AG08396 (cell line): Measurements from ENCODE around the gene TM4SF20.

Source experiments
- DNase-seq: peaks from one replicate; pipeline ENCODE4 v3.0.0; 2012; ENCODE audit warnings: low spot score, mixed read lengths

The TM4SF20 gene, protein sequence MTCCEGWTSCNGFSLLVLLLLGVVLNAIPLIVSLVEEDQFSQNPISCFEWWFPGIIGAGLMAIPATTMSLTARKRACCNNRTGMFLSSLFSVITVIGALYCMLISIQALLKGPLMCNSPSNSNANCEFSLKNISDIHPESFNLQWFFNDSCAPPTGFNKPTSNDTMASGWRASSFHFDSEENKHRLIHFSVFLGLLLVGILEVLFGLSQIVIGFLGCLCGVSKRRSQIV

DNA sequence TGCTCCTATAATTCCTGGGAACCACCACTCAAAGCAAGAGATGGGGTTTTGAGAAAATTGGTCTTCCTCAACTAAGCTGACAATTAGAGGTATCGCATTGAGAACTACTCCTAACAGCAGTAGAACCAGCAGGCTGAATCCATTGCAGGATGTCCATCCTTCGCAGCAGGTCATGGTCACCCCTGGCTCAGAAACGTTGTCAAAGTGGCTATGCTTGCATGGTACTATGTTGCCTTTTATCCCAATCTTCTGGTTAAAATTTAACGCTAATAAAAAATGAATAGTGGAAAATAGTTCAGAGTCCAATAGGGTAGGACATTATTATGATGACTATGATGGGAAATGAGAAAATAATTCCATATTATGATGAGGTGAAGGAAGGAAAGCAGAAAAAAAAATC lies at the start of gene TM4SF20:
TSS of gene TM4SF20 (minus strand) at position 212 of the 400 bp plus-strand sequence. CDS start at position 174, 38 bp downstream.
- DNase-seq = no peak

DNA sequence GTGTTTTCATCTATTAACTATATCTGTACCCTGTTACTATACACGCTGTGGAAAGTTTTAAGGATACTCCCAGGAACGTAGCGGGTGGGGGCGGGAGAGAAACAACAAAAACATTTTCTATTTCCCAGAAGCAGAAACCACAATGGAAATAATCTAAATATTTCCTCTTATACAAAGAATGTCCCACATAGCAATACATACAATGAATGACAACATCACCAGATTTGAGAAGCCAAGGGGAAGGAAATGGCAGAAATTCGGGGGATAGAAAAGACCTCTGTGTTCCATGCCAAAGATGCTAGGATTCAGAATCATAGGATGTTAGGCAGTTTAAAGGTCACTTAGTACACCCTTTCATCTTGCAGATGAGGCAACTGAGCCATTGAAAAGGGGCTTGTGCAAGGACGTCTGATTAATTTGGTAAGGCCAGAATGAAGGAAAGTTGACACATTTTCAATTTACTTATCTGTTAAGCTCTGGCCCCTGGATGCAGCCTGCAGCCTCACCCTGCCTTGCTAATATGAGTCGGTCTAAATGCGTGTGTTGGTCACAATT lies 49.7 kb upstream of the TM4SF20 start:
- no peak for DNase-seq

DNA sequence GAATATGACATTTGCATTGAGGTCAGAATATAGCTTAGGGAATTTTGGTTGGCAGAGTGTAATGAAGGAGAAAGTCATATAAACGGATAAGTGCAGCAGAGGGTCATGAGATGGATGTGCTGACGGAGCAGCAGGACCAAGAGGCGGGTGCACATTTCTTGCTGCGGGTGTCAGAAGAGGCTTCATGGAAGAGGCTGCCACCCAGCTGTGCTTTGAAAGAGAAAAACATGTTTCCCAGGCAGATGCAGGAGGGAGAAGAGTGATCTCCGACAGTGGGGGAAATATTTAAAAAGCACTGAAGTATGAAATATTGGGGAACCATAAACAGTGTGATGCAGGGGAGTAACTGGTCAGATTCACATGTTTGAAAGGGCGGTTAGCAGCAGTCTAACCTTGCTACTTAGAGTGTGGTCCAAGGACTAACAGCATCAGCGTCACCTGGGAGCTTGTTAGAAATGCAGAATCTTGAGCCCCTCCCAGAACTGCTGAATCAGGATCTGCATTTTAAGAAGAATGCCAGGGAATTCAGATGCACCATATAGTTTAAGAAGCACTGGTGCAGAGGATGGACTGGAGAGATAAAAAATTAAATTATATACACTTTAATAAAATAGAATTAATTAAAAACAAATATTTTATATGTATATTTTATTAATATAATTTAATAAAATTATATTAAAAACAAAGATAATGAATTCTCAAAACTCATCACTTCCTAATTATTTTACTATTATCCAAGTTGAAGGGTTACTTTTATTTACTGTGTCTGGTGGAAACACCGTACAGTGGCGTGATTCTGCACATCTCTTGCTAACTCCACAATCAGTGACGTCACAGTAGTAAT lies 44.8 kb upstream of the TM4SF20 start:
- no peak for DNase-seq

DNA sequence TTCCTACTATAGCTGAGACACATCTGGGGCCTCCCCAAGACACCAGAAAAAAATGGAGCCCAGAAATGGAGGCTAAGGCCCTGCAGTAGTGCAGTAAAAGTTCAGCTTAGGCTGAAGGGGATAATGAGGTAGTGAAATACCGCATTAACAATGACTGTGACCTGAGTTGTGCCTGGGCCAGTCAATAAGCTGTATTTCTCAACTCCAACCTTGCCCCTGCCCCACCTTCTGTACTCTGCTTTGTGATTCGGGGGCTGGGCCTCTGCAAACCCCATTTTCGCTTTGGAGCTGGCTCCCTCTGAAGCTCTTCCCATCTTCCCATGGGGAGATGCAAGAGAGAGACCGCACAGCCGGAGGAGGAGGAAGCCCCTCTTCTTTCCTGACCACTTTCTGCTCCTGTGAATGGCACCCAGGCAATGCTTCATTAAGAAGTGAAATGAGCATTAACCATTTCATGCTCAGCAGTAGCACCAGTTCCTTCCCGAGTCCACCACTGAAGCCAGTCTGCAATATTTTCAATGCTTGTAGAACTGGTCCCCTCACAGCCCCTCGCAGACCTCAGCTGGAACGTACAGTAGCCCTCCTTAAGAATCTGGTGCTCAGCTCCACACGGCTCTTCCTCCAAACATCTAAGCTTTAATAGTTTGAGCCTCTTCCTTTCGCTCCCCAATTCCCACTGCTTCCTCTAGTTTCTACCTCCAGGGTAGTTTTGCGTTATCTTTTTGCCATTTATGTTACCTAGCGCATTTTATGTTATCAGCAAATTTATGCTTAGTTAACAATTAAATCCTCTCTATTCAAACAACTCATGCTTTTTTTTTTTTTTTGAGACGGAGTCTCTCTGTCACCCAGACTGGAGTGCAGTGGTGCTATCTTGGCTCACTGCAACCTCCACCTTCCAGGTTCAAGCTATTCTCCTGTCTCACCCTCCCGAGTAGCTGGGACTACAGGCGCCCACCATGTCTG lies 41.3 kb upstream of the TM4SF20 start:
- DNase-seq = no peak

DNA sequence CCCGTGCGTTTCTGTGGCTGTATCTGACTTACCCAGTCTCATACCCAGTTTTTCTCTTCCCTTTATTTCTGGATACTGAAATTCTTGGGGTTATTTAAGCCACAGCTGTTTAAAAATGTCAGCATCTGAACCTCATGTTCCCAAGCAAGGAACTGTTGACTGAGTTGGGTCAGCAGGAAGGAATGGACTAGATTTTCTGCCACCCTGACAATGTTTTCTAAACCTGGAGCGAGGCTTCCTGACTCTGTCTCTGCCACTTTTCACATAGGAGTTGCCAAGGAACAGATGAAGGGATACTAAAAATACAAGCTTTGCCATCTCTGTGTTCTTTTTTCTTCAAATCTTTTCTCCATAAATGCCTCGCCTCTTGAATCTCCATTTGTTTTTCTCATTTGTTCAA lies 37.6 kb upstream of the TM4SF20 start:
- DNase-seq = no peak

DNA sequence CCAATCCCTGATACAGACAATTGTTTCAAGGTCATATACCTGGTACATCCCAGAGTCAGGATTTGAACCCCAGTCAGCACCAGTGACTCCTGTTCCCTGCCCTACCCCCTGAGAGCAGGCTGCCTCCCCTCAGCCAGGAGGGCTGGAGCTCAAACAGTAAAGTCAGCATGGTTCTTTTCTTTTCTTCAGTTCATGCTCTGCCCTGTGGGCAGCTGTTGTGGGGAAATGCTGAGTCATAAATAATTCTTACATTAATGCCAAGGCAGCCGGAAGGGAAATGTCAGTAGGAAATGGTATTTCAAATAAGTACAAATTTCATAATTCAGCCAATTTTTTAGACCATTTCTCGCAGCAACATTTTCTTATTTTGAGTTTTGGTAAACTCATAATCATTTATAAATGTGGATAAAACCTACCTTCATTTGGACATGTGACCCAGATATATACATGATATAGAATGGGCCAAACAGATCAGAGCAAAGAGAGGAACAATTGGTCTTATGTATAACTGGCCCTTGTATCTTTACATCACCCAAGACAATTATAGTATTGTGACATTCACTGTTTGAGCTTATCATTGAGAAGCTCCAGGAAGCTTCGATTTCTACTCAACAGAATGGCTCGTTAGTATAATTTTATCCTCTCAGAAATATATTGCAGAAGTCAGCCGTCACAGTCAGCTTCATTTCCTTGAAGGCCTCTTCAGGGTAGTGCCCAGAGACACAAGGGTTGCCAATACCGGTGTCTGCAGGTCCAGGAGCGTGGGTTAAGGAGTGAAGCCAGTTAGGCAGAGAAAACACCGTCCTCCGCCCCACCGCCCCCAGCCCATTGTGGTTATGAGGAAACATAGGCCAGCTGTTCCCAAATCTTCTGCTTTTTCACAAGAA lies 36.7 kb upstream of the TM4SF20 start:
- peak; percentile 43 for DNase-seq

DNA sequence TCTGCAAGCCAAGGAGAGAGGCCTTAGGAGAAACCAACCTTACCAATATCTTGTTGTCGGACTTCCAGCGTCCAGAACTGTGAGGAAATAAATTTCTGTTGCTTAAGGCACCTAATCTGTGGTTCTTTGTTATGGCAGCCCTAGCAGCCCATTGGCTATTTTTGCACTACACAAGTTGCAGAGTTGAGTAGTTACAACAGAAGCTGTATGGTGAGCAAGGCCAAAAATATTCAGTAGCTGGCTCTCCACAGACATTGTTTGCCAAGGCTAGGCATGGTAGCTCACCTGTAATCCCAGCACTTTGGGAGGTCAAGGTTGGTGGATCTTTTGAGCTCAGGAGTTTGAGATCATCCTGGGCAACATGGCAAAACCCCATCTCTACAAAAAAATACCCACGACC lies 35.7 kb upstream of the TM4SF20 start:
- no peak for DNase-seq

DNA sequence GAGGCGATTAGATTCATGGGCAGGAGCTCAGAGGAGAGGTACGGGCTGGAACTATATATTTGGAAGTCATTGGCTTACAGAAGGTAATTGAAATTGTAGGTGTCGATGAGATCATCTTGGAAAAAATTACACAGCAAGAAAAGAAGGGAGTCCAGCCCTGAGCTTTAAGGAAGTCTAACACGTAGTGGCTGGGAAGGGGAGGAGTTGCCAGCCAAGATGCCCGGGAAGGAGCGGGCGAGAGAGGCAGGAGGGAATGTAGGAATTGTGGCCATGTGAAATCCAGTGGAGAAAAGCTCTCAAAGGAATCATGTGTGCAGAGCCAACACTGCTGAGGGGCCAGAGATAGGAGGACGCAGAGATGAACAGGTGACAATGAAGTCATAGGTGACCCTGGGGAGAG lies 34.3 kb upstream of the TM4SF20 start:
- no peak for DNase-seq

DNA sequence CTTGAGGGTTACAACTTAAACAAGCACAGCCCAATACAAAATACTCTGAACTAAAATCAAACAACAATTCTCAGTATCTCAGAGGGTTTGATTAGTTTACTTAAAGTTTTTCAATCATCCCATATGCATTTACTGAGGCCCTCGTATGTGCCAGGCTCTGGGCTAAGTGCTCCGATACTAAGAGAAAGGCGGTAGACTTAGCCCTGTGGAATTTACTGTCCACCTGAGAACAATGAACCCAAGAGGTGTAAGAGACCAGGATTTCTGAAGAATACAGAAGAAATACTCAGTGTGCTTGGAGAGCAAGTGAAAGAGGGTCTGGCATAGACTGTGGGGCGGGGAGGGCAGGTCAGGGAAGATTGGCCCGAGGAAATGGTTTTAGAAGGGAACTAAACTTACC lies 33.8 kb upstream of the TM4SF20 start:
- no peak for DNase-seq

DNA sequence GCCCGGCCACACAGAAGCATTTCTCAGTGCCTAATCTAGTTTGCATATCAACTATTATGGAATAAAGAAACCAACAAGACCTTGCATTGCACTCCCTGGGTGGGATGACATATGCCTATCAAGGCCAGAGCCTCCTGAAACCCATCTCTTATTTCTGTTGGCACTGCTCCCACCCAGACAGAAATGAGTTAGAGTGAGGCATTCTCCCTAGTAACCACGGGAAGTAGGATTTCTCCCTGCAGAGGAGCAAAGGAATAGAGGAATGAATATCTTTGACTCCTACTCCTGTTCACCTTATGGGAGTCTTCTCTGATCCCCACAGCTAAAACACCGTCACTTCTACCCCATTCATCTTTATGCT lies 32.9 kb upstream of the TM4SF20 start:
- DNase-seq = no peak

DNA sequence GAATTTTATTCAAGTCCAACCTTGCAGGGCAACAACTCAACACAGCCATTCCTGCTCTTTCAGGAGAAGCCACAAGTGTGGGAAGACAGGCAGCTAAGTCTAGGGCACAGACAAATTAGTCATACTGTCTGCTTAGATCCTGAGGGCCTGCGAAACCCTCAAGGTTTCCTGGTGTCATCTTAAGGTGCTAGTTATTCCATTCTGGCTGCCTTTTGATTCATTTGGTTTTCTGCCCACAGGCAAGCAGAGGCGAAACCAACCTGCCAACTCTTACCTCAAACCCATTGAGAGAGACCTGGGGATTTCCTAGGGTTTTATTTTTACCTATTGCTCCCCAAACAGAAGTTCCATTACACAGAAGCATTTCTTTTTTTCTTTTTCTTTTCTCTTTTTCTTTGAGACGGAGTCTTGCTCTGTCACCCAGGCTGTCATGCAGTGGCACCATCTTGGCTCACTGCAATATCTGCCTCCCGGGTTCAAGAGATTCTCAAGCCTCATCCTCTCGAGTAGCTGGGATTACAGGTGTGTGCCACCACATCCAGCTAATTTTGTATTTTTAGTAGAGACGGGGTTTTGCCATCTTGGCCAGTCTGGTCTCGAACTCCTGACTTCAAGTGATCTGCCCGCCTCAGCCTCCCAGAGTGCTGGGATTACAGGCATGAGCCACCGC lies 32.3 kb upstream of the TM4SF20 start:
- DNase-seq = no peak

DNA sequence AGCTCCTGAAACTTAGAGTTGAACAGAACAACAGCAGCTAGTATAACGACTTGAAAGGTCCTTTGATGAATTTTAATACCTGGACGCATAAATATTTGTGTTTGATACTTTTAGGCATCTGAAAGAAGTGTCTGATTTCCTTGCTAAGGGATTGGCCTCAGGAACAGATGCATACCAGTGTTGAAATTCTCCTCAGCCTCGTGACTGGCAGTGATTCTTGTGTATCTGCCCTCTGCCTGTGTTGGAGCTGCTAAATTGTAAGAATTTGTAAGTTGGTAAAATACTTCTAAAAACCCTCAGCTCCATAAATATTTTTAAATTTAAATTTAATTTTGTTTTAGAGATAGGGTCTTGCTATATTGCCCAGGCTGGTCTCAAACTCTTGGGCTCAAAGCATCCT lies 31.1 kb upstream of the TM4SF20 start:
- no peak for DNase-seq

DNA sequence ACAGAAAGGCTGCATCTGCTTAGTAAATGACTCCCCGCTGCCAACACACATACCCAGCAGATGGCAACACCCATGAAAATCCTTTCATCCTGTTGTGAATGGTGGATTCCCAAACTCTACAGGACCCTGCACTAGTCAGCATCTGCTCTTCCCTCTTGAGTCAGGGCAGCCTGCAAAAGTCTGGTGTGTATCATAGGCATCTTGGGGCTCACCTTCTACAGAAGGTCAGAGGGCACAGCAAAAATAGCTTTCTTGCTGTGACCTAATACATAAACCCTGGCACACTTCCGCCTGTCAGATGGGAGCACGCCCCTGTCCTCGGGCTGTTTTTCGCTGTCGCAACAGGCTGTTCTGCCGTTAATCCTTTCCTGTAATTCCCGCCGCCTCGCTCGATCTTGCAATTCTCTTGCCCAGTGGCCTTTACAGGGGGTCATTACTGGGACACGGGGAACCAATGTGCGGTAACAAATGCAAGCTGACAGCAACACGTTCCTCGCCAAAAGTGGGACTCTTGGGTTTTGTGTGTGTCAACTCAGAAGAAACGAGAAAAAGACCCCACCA lies 28.6 kb upstream of the TM4SF20 start:
- DNase-seq = no peak

DNA sequence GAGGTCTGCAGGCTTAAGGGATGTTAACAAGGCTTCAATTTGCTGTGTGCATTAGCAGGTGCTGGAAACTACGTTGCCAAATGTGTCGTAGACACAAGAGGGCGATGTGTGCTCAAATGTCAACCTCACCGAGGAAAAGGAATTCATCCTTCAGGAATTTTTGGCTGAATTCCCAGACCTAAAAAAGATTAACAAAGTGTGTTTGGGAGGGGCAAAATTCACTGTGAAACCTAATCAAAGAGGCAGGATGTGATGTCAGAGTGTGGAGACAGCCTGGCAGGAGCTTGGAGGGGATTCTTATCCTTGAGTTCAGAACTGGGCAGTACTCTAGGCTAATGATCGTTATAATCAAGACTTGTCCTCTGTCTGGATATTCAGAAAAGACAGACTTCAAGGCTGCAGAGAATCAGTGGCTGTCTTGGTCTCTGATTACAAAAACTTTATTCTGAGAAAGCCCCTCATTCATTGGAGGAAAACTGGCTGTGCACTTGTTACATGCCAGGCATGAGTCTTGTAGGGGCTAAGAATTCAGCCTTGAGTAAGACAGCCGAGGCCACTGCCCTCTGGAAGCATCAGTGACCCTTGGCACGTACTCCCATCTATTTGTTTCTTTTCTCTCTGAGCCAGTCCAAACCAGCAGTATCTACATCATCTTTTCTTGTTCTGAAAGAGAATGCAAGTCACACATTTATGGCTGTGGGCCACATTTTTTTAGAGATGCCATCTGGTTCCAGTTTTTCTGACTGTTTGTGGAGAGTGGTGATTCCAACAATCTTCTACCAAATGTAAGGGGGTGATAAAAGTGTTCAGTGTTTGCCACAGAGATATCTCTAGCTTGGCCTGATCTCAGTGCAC lies 27.3 kb upstream of the TM4SF20 start:
- DNase-seq = peak; percentile 88

DNA sequence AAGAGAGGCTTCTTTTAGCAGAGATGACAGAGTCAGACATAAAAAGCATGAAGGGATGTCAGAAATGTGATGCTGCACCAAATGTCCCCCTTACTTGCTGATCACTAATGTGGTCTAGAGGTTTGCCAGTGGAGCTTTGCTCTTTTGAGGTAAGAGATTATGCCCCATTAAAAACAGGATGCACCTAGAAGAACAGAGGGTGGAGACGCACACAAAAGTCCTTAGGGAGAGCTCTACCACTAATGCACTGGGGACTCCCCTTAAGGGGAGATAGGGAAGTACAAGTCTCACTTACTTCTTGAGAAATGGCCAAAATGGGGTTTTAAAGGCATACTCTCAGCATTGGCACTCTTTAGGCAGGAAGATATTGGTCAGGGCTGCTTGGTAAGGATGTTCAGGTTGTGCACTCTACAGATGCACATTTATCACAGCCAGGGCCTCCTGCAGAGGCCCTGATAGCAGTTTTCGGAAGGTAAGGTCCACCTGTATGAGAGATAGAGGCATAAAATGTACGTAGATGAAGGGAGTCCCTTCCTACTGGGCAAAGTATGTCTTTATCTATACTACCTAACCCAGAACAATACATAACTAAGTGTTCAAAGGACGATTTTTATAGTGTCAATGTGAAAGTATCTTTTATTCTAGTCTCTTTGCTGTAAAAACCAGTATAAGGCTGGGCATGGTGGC lies 25.6 kb upstream of the TM4SF20 start:
- DNase-seq = no peak

DNA sequence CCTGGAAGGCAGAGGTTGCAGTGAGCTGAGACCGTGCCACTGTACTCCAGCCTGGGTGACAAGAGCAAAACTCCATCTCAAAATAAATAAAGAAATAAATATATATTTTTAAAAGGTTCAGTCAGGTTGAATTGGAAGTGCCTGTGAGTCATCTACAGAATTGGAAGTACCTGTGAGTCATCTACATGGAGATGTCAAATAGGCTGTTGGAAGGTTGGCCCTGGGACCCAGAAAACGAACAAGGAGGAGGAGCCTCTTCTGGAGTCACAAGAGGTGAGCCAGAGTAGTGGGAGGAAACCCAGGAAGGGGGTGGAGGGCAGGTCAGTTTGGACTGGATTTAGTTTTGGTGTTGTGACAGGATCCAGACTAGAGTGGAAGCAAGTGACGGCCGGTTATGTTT lies 23.9 kb upstream of the TM4SF20 start:
- DNase-seq = no peak

DNA sequence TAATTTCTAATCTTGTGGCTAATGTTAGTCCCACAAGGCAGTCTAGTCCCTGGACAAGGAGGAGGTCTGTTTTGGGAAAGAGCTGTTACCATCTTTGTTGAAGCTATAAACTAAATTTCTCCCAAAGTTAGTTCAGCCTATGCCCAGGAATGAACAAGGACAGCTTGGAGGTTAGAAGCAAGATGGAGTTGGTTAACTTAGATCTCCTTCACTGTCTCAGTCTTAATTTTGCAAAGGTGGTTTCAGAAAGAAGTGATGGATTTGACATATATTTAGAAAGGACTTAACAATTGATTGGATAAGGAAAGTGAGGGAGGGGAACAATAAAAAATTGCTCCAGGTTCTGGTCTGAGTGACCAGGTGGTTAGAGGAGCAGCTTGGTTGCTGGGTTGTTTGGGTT lies 23.2 kb upstream of the TM4SF20 start:
- DNase-seq = no peak

DNA sequence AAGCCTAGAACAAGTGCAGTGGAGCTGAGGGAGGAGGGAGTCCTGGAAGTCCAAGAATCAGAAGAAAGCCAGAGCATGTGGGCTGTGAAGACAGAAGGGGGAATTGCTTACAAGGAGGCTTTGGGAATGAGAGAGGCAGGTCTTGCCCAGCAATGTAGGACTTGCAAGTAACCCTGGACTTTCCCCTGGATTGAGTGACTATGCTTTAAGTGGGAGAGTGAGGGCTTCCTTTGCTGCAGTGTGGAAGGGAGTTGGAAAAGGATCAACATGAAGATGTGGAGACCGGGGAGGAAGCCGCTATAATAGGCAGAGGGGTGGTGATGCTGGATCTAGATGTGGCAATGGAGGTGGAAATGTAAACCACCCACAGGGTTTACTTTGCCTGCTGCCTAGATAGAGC lies 22.4 kb upstream of the TM4SF20 start:
- no peak for DNase-seq
